Tibial nerve (tissue), 4 donors: ENCODE measurements around the gene FAM167B.

Experiments used
- EP300 ChIP-seq, 2 donors: sonication (generic); formaldehyde crosslinking; IDR thresholded peaks; one replicate each; pipeline ENCODE4 v1.6.1; 2017; ENCODE audit warnings: antibody characterized with exemption in 2 of 2, mild to moderate bottlenecking in 1 of 2
- POLR2A ChIP-seq, 2 donors: fragments of 450-650 bp; IDR thresholded peaks; one replicate each; pipeline ENCODE4 v1.6.1; 2017; ENCODE audit warnings: antibody characterized with exemption in 2 of 2, mild to moderate bottlenecking in 2 of 2, moderate library complexity in 2 of 2
- TF ChIP-seq, protein P1 (sequence below), 5 experiments: fragments of 200-600 bp in 3 of 5; fragments of 450-650 bp in 2 of 5; sonication (generic) in 3 of 5; IDR thresholded peaks; one replicate each; pipeline ENCODE4 v1.5.1; 2016 to 2019; ENCODE audit warnings: antibody characterized with exemption in 5 of 5, mild to moderate bottlenecking in 3 of 5, moderate library complexity in 2 of 5

- TF ChIP-seq POLR2A (IDR thresholded peaks at IDR 0.05) (no peak), EP300 (IDR thresholded peaks at IDR 0.05) (no peak)
- TF ChIP-seq, protein P1, sequence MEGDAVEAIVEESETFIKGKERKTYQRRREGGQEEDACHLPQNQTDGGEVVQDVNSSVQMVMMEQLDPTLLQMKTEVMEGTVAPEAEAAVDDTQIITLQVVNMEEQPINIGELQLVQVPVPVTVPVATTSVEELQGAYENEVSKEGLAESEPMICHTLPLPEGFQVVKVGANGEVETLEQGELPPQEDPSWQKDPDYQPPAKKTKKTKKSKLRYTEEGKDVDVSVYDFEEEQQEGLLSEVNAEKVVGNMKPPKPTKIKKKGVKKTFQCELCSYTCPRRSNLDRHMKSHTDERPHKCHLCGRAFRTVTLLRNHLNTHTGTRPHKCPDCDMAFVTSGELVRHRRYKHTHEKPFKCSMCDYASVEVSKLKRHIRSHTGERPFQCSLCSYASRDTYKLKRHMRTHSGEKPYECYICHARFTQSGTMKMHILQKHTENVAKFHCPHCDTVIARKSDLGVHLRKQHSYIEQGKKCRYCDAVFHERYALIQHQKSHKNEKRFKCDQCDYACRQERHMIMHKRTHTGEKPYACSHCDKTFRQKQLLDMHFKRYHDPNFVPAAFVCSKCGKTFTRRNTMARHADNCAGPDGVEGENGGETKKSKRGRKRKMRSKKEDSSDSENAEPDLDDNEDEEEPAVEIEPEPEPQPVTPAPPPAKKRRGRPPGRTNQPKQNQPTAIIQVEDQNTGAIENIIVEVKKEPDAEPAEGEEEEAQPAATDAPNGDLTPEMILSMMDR (IDR thresholded peaks at IDR 0.05) = no peak
Measured at GRCh38 chr1:32216566-32216965, 30.5 kb upstream of the FAM167B start.
